ENCODE measurements around the gene IFT25. TPM values are rescaled to one million over a fixed set of nuclear protein-coding genes. Genes with fewer than 3 reads are reported as not detected.

IFT25 gene
- total RNA-seq, 8 experiments from 2014 or later = 27.9 to 57.3 (median 40.6) TPM

DNA sequence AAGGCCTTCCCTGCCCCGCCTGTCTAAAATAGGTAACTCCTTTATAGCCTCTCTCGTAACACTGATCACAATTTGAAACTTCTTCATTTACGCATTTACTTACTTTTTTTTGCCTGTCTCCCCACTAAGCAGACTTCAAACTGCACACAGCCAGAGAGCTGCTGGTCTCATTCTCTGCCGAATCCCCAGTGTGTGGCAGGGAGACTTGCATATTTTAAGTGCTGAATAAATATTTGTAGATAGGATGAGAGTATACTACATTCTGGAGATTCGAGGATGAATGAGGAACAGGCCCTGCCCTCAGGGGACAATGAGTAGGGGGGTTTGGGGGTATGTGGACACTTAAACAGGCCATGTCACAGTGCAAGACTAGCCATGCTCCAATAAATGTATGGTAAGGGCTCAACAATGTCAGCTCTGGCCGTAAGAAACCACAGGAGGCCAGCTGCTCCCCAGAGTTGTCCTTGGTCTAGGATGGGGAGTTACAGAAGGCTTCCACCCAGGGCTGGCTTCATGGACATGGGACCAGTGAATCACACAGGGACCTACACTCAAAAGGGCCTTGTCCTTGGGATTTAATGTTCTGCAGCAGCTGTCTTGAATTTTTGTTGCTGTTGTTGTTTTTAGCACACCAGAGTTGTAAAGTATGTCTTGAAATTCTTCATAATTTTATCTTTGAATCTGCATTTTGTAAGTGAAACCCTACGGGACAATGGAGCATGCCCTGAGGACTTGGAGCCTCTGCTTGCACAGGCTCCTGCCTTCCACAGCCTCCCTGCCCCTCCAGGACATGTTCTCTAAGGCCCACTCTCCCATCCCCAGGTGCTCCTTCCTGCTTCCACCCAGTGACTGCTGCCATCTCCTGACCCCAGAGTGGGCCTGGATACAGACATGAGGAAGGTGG lies 43.0 kb downstream of the IFT25 start:
- Histone ChIP-seq H3K4me1 (replicated peaks in 1 of 2) (peaks cover 3 to 4% of the 10 kb centered on the region in 2 donors), H3K27ac (no peak overlapping the region), H3K4me3 (no peak overlapping the region)
- 56 to 100% (median 86%) methylated on average over 2 to 6 of the region's 7 CpGs; no CpG with 5 or more reads in 1 of the 10 experiments for WGBS, 10 experiments
- ATAC-seq (replicated peaks in 6 of 8) = peak in 4 of 8 experiments; percentile 14 to 77 (median 59)
- in situ Hi-C loops (cut with MboI; ENCODE audit: low pct_unique_long_range_greater_than_20kb in 2 of 9, low sequenced_read_pairs in 9 of 9, unreplicated experiment in 9 of 9) = no loop called here

DNA sequence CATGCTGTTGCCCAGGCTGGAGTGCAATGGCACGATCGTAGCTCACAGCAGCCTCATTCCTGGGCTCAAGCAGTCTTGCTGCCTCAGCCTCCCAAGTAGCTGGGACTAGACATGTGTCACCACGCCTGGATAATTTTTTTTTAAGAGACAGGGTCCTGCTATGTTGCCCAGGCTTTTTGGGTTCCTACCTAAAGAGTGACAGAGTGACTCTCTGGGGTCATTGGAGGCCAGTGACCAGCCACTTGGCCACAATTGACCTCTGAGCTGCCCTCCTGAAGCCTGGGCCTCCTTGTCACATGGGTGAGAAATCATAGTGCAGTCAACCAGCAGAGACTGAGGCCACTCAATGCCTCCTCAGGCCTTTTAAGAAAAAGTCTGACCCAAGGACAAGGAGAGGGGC lies 45.8 kb downstream of the IFT25 start:
- H3K4me3 ChIP-seq = no peak overlapping the region
- WGBS, 10 experiments = 83 to 100% (median 92%) methylated on average over 1 to 3 of the region's 3 CpGs; no CpG with 5 or more reads in 3 of the 10 experiments
- no peak for ATAC-seq (replicated peaks in 6 of 8)
- H3K27ac ChIP-seq = no peak overlapping the region
- peaks cover 3 to 4% of the 10 kb centered on the region in 2 donors for H3K4me1 ChIP-seq (replicated peaks in 1 of 2)
- in situ Hi-C loops (cut with MboI; ENCODE audit: low pct_unique_long_range_greater_than_20kb in 2 of 9, low sequenced_read_pairs in 9 of 9, unreplicated experiment in 9 of 9) = no loop called here

DNA sequence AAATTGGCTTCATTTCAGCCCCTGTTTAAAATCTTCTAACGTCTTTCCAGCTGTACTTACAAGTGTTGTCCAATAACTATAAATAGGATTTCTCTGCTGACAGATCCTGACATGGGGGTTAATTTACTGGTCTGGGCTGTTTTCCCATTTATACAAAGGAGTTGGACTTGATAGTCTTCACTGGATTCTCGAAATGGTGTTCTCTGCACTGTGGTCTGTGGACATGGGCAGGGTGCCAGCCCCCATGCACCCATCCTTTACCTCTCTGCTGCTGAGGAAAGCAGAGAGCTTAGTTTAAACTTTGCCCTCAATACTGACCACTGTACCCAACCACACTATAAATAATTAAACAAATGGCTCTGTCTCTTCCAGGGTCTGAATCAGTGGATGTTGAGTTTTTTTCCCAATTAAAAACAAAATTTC lies 46.3 kb downstream of the IFT25 start:
- 13 to 92% (median 83%) methylated on average over 1 to 2 of the region's 2 CpGs; no CpG with 5 or more reads in 4 of the 10 experiments for WGBS, 10 experiments
- peak in 2 of 8 experiments; percentile 35 to 86 for ATAC-seq (replicated peaks in 6 of 8)
- in situ Hi-C loops (cut with MboI; ENCODE audit: low pct_unique_long_range_greater_than_20kb in 2 of 9, low sequenced_read_pairs in 9 of 9, unreplicated experiment in 9 of 9) = no loop called here
- Histone ChIP-seq H3K4me3 (no peak overlapping the region), H3K27ac (no peak overlapping the region), H3K4me1 (replicated peaks in 1 of 2) (peaks cover 3 to 4% of the 10 kb centered on the region in 2 donors)

DNA sequence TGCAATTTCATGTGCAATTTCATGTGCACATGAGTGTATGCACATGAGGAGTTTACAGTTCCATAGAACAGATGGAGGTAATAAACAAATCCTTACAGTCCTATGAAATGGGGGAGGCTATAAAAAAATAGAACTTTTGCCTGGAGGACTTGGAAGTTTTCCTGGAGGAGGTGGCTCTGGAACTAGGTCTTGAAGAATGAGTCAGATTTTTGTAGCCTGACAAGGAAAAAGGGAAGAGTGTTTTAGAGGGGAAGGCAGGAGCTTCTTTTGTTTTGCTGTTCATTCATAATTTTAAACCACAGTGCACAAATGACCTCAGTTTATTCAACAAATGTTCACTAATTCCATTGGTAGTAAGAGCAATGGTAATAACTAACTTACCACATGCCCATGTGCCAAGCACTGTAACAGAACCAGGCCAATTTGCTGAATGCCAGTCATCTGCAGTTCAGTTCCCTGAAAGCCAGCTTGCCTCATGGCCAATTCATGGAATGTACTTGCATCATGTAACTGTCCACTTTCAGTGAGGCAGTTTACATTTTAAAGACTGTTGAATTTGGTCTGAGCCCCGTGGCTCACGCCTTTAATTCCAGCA lies 48.8 kb downstream of the IFT25 start:
- Histone ChIP-seq H3K4me1 (replicated peaks in 1 of 2) (peaks cover 3 to 4% of the 10 kb centered on the region in 2 donors), H3K4me3 (no peak overlapping the region), H3K27ac (no peak overlapping the region)
- peak in 3 of 8 experiments; percentile 69 to 94 (median 79) for ATAC-seq (replicated peaks in 6 of 8)
- in situ Hi-C loops (cut with MboI; ENCODE audit: low pct_unique_long_range_greater_than_20kb in 2 of 9, low sequenced_read_pairs in 9 of 9, unreplicated experiment in 9 of 9) = no loop called here
- 8 to 100% (median 66%) methylated on average over 1 to 2 of the region's 2 CpGs; no CpG with 5 or more reads in 4 of the 10 experiments for WGBS, 10 experiments

DNA sequence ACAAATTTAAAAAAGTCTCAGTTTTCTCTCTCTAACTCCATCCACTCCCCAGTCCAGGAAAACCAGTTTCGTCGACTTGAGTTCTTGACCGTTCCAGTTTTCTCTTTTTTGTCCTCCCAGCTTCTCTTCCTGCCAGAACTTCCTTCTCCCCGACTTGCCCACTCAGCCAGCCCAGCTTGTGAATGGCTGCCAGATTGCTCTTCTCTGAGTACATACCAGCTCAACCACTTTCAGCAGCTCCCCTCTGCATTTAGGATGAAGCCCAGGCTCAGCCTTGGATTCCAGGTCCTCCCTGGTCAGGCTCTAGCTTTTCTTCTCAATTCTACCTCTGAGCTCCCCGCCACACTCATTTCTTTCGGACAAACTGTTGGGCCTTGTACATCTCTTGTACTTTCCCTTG lies 50.1 kb downstream of the IFT25 start:
- peaks cover under 1% of the 10 kb centered on the region in 2 donors for H3K4me1 ChIP-seq (replicated peaks in 1 of 2)
- no peak overlapping the region for H3K4me3 ChIP-seq
- in situ Hi-C loops (cut with MboI; ENCODE audit: low pct_unique_long_range_greater_than_20kb in 2 of 9, low sequenced_read_pairs in 9 of 9, unreplicated experiment in 9 of 9) = no loop called here
- 0 to 100% (median 88%) methylated on average over 1 to 6 of the region's 6 CpGs for WGBS, 10 experiments
- ATAC-seq (replicated peaks in 6 of 8) = no peak
- no peak overlapping the region for H3K27ac ChIP-seq

DNA sequence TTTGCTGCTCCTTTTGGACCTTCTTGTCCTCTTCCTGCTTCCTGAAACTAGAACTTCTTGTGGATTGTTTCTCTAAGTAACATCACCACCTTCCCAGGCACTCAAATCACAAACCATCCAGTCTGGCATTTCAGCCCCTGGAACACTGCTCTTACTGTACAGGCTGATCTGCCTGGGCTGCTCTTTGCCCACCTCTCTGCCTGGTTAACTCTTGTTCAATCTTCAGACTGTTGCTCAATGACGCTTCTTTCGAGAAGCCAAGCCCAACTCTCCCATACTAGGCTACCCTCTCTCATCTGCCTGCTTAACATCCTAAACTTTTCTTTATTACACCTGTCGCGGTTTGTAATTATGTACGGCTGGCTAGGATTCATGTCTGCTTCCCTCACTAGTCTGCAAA lies 50.9 kb downstream of the IFT25 start:
- Histone ChIP-seq H3K27ac (no peak overlapping the region), H3K4me3 (no peak overlapping the region), H3K4me1 (replicated peaks in 1 of 2) (peaks cover 4 to 5% of the 10 kb centered on the region in 2 donors)
- WGBS, 10 experiments = 86 to 100% (median 93%) methylated on average over 2 to 5 of the region's 5 CpGs; no CpG with 5 or more reads in 3 of the 10 experiments
- ATAC-seq (replicated peaks in 6 of 8) = no peak
- in situ Hi-C loops (cut with MboI; ENCODE audit: low pct_unique_long_range_greater_than_20kb in 2 of 9, low sequenced_read_pairs in 9 of 9, unreplicated experiment in 9 of 9) = no loop called here

DNA sequence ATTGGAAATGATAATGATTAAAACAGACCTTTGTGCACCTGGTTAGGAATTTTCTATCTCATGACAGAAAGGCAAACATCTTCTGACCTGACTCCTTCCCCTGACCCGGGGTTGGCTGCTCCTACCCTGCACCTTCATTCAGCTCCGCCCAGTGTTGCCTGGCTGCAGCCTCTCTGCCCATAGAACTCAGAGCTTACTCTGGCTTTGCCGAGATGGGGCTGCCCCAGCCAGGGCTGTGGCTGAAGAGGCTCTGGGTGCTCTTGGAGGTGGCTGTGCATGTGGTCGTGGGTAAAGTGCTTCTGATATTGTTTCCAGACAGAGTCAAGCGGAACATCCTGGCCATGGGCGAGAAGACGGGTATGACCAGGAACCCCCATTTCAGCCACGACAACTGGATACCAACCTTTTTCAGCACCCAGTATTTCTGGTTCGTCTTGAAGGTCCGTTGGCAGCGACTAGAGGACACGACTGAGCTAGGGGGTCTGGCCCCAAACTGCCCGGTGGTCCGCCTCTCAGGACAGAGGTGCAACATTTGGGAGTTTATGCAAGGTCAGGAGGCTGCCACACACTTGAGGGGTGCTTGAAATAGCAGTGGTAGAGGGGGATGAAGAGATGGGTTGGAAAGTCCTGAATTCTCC lies 51.4 kb downstream of the IFT25 start, which contains the start of gene DIO1:
TSS of gene DIO1 (plus strand) at position 189 of the 638 bp plus-strand sequence. CDS start at position 213, 24 bp downstream.
- no peak within 1 kb of the TSS for H3K4me3 ChIP-seq
- 40 to 84% (median 72%) methylated on average over 1 to 10 of the region's 14 CpGs; no CpG with 5 or more reads in 4 of the 10 experiments for WGBS, 10 experiments
- ATAC-seq (replicated peaks in 6 of 8) = no peak
- H3K27ac ChIP-seq = no peak within 1 kb of the TSS
- H3K4me1 ChIP-seq (replicated peaks in 1 of 2) = peaks cover 4 to 5% of the 10 kb centered on the region in 2 donors
- in situ Hi-C loops (cut with MboI; ENCODE audit: low pct_unique_long_range_greater_than_20kb in 2 of 9, low sequenced_read_pairs in 9 of 9, unreplicated experiment in 9 of 9) = no loop called here

DNA sequence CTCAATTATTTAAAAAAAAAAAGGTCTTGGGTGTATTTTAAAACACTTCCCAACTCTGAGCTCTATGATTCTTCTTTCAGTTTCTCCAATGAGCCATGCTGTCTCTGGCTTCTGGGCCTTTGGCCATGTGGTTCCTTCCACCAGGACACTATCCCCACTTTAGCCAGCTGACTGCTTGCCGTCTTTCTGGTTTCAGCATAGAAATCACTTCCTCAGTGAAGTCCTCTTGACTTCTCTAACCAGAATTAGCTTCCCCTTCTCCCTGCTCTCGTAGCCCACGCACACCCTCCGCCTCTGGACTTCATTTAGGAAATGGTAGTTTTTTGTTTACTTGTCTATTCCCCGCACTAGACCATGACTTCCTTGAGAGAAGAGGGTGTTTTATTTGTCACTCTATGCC lies 52.6 kb downstream of the IFT25 start:
- in situ Hi-C loops (cut with MboI; ENCODE audit: low pct_unique_long_range_greater_than_20kb in 2 of 9, low sequenced_read_pairs in 9 of 9, unreplicated experiment in 9 of 9) = no loop called here
- Histone ChIP-seq H3K4me3 (no peak overlapping the region), H3K4me1 (replicated peaks in 1 of 2) (peaks cover 4 to 5% of the 10 kb centered on the region in 2 donors), H3K27ac (no peak overlapping the region)
- WGBS, 10 experiments = 50 to 97% (median 83%) methylated on average over 1 to 5 of the region's 5 CpGs; no CpG with 5 or more reads in 1 of the 10 experiments
- no peak for ATAC-seq (replicated peaks in 6 of 8)

DNA sequence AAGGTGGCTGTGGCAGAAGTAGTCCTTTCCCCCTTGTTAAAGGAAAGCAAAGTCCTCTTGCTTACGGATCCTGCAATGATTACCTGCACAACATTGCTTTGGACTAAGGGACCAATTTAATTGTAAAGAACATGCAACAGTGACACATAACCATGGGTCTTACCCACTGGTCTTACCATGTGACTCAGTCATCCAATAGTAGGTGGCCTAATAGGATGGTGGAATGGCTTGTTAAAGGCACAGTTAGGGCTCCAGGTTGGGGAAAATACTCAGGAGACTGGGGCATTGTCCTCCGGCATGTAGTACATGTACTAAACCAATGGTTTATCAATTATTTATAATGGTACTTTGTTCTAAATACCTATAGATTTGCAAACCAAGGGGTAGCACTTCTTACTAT lies 53.8 kb downstream of the IFT25 start:
- no peak overlapping the region for H3K4me3 ChIP-seq
- ATAC-seq (replicated peaks in 6 of 8) = no peak
- no peak overlapping the region for H3K27ac ChIP-seq
- 80 to 100% (median 94%) methylated on average over 1 to 2 of the region's 2 CpGs; no CpG with 5 or more reads in 2 of the 10 experiments for WGBS, 10 experiments
- peaks cover 4 to 5% of the 10 kb centered on the region in 2 donors for H3K4me1 ChIP-seq (replicated peaks in 1 of 2)
- in situ Hi-C loops (cut with MboI; ENCODE audit: low pct_unique_long_range_greater_than_20kb in 2 of 9, low sequenced_read_pairs in 9 of 9, unreplicated experiment in 9 of 9) = no loop called here

DNA sequence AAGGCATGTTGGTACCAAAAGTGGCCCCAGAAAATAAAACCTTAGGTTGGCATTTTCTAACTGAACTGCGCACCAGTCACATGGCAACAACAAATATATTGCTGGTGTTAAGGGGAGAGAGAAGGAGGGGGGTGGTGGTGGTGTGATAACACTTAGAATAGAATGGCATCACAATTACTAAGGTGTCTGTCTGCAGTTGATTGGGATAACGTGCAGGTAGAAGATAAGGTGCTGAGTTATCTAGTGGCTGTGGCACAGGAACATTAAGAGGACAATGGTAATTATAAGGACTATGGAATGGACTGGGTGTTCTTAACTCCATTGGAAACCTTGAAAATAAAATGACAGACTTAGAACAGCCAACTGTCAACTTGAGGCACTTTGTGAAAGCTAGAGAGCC lies 54.5 kb downstream of the IFT25 start:
- Histone ChIP-seq H3K4me1 (replicated peaks in 1 of 2) (peaks cover 4 to 5% of the 10 kb centered on the region in 2 donors), H3K27ac (no peak overlapping the region), H3K4me3 (no peak overlapping the region)
- in situ Hi-C loops (cut with MboI; ENCODE audit: low pct_unique_long_range_greater_than_20kb in 2 of 9, low sequenced_read_pairs in 9 of 9, unreplicated experiment in 9 of 9) = no loop called here
- no peak for ATAC-seq (replicated peaks in 6 of 8)
- 40 to 100% (median 92%) methylated on average over 1 to 2 of the region's 2 CpGs; no CpG with 5 or more reads in 2 of the 10 experiments for WGBS, 10 experiments

DNA sequence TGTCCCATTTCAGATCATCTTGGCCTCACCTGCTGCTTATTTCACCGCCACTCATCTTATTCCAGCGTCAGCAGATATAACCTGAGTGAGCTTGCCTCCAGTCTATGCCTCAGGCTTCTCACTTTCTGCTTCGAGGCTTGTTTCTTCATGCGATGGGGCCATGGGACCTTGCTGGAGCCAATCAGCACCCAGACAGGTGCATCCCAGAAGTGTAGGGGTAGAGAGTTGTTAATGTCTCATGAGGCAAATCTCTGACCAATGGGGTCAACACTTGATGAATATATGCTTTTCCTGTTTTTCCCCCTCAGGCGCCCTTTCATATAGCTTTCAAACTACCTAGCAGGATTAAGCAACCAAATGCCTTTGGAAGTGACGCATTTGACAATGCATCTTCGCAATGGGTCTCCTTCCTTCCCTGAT lies 55.0 kb downstream of the IFT25 start:
- no peak for ATAC-seq (replicated peaks in 6 of 8)
- in situ Hi-C loops (cut with MboI; ENCODE audit: low pct_unique_long_range_greater_than_20kb in 2 of 9, low sequenced_read_pairs in 9 of 9, unreplicated experiment in 9 of 9) = no loop called here
- WGBS, 10 experiments = 60 to 100% (median 85%) methylated on average over 2 to 7 of the region's 7 CpGs; no CpG with 5 or more reads in 1 of the 10 experiments
- Histone ChIP-seq H3K4me1 (replicated peaks in 1 of 2) (peaks cover 4 to 5% of the 10 kb centered on the region in 2 donors), H3K27ac (no peak overlapping the region), H3K4me3 (no peak overlapping the region)

DNA sequence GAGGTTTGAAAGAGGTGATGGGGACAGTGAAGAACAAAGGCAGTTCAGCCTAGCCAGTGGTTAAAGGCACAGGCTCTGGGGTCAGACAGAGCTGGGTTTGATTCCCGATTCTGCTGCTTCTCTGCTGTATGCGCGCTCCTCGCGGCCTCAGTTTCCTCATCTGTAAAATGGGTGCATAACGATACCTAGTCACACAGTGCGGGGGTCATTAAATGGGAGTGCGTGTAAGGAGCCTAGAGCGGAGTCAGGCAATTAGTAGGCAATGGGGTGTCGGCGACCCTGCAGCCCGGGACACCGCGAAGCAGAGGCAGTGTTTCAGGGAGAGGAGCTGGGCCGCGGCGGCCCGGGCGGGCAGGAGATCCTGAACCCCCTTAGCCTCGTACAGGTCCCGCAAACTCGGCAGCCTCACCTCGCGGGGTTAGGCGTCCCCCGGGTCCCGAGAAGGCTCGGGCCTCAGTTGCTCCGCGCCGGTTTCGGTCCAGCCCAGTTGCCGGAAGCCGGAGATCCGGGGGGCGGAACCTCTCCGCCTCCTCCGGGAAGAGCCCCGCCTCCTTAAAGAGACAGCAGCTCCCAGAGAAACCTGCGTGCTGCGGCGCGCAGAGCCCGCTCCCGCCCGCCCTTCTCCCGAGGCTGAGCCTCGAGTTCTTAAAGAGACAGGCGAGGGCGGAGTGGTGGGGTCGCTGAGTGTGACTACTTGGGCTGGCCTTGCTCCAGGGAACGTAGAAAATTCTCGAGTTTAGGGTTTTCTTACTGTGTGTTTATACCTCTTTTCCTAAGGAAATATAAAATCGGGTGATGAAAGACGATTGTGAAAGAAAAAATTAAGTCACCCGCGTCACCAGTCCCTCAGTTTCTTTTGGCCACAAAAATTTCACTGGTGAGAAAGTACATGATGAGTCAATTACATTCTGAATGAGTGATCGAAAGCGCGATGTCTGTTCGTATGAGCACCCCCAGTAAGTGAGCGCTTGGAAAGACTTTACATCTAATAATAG lies 55.9 kb downstream of the IFT25 start, which contains the start of gene YIPF1:
TSS of gene YIPF1 (minus strand) at position 494 of the 995 bp plus-strand sequence. CDS start 860 bp downstream, outside the sequence.
- H3K27ac ChIP-seq = no peak within 1 kb of the TSS
- WGBS, 10 experiments = 0 to 28% (median 6%) methylated on average over 1 to 51 of the region's 62 CpGs
- in situ Hi-C loops (cut with MboI; ENCODE audit: low pct_unique_long_range_greater_than_20kb in 2 of 9, low sequenced_read_pairs in 9 of 9, unreplicated experiment in 9 of 9) = no loop called here

More for the DNA sequence above, 55.9 kb downstream of the IFT25 start, which contains the start of gene YIPF1:
- Histone ChIP-seq H3K4me3 (peak within 1 kb of the TSS; percentile 61 to 85 (median 72)), H3K4me1 (replicated peaks in 1 of 2) (peaks cover 4 to 5% of the 10 kb centered on the region in 2 donors)
- peak; percentile 97 to 100 (median 100) for ATAC-seq (replicated peaks in 6 of 8)

Data from motor neuron (in vitro differentiated cells).